ENCODE measurements around the gene GLG1.

The GLG1 gene

DNA sequence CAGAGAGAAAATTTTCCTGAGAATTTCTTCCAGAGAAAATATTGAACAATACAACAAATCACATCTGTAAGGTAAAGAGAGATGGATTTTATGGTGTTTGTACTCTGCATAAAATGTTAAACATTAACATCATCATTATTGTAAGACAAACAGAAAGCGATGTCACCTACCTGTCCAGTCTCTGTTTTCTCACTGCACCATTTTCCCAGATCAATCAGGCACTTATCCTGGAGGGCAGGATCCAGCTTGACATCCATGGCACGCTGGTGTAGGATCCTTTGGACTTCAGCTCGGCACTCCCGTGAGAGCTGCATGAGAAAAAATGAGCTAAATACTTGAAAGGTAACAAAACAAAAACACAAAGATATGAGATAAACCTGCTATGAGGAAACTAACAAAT is 129.7 kb downstream of the GLG1 start:
- no peak overlapping the region for H3K4me3 ChIP-seq (ENCODE audit: low read depth, low read length)
- TF ChIP-seq, protein P1, sequence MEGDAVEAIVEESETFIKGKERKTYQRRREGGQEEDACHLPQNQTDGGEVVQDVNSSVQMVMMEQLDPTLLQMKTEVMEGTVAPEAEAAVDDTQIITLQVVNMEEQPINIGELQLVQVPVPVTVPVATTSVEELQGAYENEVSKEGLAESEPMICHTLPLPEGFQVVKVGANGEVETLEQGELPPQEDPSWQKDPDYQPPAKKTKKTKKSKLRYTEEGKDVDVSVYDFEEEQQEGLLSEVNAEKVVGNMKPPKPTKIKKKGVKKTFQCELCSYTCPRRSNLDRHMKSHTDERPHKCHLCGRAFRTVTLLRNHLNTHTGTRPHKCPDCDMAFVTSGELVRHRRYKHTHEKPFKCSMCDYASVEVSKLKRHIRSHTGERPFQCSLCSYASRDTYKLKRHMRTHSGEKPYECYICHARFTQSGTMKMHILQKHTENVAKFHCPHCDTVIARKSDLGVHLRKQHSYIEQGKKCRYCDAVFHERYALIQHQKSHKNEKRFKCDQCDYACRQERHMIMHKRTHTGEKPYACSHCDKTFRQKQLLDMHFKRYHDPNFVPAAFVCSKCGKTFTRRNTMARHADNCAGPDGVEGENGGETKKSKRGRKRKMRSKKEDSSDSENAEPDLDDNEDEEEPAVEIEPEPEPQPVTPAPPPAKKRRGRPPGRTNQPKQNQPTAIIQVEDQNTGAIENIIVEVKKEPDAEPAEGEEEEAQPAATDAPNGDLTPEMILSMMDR (IDR thresholded peaks at IDR 0.05; ENCODE audit: insufficient read depth, low read length, missing control alignments), result no peak
- ChIA-PET CTCF (interaction anchor here (1.2 to 1.4 kb wide), 3 partner anchors 8 to 145 kb away, joined by 3 to 4 read pairs (median 3); no protein-coding TSS in a partner anchor), POLR2A (no interaction called here)
- no peak for DNase-seq (ENCODE audit: low read depth, low spot score)

GRCh38 chr16:74474416-74474815 is 132.5 kb downstream of the GLG1 start:
- POLR2A ChIA-PET, result no interaction called here
- no peak for DNase-seq (ENCODE audit: low read depth, low spot score)
- TF ChIP-seq, protein P1 (IDR thresholded peaks at IDR 0.05; ENCODE audit: insufficient read depth, low read length, missing control alignments), result no peak
- no peak overlapping the region for H3K4me3 ChIP-seq (ENCODE audit: low read depth, low read length)
- CTCF ChIA-PET, result interaction anchor here (1.3 to 2.0 kb wide), 2 partner anchors 148 to 177 kb away, joined by 3 to 8 read pairs; no protein-coding TSS in a partner anchor

DNA sequence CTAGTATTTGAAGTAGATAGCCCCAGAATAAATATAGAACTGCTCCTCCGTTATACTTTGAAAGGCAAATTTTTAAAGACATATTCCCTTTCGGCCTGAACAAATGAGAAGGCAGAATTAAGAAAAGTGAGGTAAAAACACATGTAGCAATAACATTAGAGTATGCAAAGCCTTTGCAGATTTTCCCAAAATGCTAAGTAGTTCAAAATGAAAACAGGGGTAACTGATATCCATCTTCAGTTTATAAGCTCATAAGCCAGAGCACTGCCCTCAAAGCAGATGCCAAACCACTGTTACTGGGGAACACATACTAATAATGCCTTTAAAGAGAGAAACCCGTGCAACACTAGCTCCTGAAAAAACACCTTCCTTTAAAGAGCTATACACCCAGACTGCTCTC is 134.4 kb downstream of the GLG1 start:
- CTCF ChIA-PET, result interaction anchor here (1.9 kb wide), 1 partner anchor 150 kb away, joined by 7 read pairs; no protein-coding TSS in a partner anchor
- POLR2A ChIA-PET, result interaction anchor here (0.5 kb wide), 1 partner anchor 133 kb away, joined by 3 read pairs; no protein-coding TSS in a partner anchor
- H3K4me3 ChIP-seq (ENCODE audit: low read depth, low read length), result no peak overlapping the region
- DNase-seq (ENCODE audit: low read depth, low spot score), result no peak
- TF ChIP-seq, protein P1 (IDR thresholded peaks at IDR 0.05; ENCODE audit: insufficient read depth, low read length, missing control alignments), result no peak

GRCh38 chr16:74472010-74472409 is 134.9 kb downstream of the GLG1 start:
- no peak for DNase-seq (ENCODE audit: low read depth, low spot score)
- ChIA-PET POLR2A (no interaction called here), CTCF (interaction anchor here (1.9 kb wide), 1 partner anchor 151 kb away, joined by 7 read pairs; no protein-coding TSS in a partner anchor)
- H3K4me3 ChIP-seq (ENCODE audit: low read depth, low read length), result no peak overlapping the region
- TF ChIP-seq, protein P1 (IDR thresholded peaks at IDR 0.05; ENCODE audit: insufficient read depth, low read length, missing control alignments), result no peak

DNA sequence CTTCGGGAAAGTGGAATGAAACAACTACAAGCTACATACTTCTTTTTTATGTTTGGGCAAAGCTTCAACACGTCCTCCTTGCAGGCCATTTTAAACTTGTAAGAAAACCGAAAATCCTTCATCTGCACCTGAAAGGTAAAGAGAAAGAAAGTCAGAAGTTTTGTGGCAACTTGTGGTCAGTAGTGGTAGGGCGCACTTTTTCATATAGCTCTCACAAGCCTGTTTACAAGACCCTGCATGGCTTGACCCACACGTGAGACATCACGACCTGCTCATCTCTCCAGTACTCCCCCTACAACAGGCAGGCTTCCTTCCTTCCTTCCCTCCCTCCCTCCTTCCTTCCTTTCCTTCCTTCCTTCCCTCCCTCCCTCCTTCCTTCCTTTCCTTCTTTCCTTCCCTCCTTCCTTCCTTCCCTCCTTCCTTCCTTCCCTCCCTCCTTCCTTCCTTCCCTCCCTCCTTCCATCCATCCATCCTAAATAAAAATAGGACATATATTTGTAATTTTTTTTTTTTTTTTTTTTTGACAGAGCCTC is 136.9 kb downstream of the GLG1 start:
- DNase-seq (ENCODE audit: low read depth, low spot score), result no peak
- TF ChIP-seq, protein P1 (IDR thresholded peaks at IDR 0.05; ENCODE audit: insufficient read depth, low read length, missing control alignments), result no peak
- CTCF ChIA-PET, result interaction anchor here (1.0 kb wide), 1 partner anchor 22 kb away, joined by 3 read pairs; no protein-coding TSS in a partner anchor
- no peak overlapping the region for H3K4me3 ChIP-seq (ENCODE audit: low read depth, low read length)
- POLR2A ChIA-PET, result no interaction called here

- no peak overlapping the region for H3K4me3 ChIP-seq (ENCODE audit: low read depth, low read length)
- ChIA-PET POLR2A (no interaction called here), CTCF (interaction anchor here (0.9 to 1.0 kb wide), 2 partner anchors 23 to 30 kb away, joined by 3 read pairs; no protein-coding TSS in a partner anchor)
- TF ChIP-seq, protein P1 (IDR thresholded peaks at IDR 0.05; ENCODE audit: insufficient read depth, low read length, missing control alignments), result no peak
- DNase-seq (ENCODE audit: low read depth, low spot score), result no peak
Observed at GRCh38 chr16:74468807-74469525, 137.9 kb downstream of the GLG1 start.
